Endothelial cell of umbilical vein (primary cell): ENCODE data around the gene RPGRIP1L. TPM values are rescaled to one million over a fixed set of nuclear protein-coding genes. Genes with fewer than 3 reads are reported as not detected.

Experiments
- BruUV-seq: library from RNA; stranded (reverse); fragments of 400-500 nt; replicated peaks from 2 replicates; lab custom pipeline; 2021; lab: Mats Ljungman, UMichigan
- CTCF ChIA-PET: fragments of 300-600, 350-600 bp; sonication (Branson Sonifier 250); formaldehyde crosslinking; loops from one replicate; lab custom pipeline; 2021; ENCODE audit warnings: antibody characterized with exemption, inconsistent platforms; lab: Charles Lee
- POLR2A ChIA-PET: fragments of 300-600, 350-600 bp; sonication (Branson Sonifier 250); formaldehyde crosslinking; loops from one replicate; lab custom pipeline; 2021; ENCODE audit warnings: antibody characterized with exemption, inconsistent platforms; lab: Charles Lee
- DNase-seq: peaks from one replicate; pipeline ENCODE4 v3.0.0-alpha.2; 2011; ENCODE audit warnings: low read depth, low spot score
- FAIRE-seq: peaks from 2 replicates; lab custom pipeline; 2011; peaks lifted over from hg19 to GRCh38; lab: Jason Lieb, UNC
- H2AFZ ChIP-seq: 2 replicates; pipeline ENCODE4 v1.6.0; 2012; ENCODE audit warnings: low read depth, low read length, control low read depth, inconsistent platforms
- H3K27ac ChIP-seq: 2 replicates; pipeline ENCODE4 v1.5.1; 2011; ENCODE audit warnings: low read depth, mild to moderate bottlenecking, control low read depth, low read length, moderate library complexity; ENCODE audit not compliant: insufficient read depth
- H3K27me3 ChIP-seq, 2 experiments: 2 replicates each; pipeline versions ENCODE4 v1.6.0 to v1.6.1; 2011; ENCODE audit warnings: low read length in 2 of 2, mixed read lengths in 1 of 2; ENCODE audit not compliant: control insufficient read depth in 2 of 2, insufficient read depth in 2 of 2
- H3K36me3 ChIP-seq, 2 experiments: 2 replicates in 1 of 2; 3 replicates in 1 of 2; pipeline ENCODE4 v1.5.1; 2011; ENCODE audit warnings: low read length in 2 of 2, mild to moderate bottlenecking in 1 of 2, moderate library complexity in 1 of 2; ENCODE audit not compliant: control insufficient read depth in 2 of 2, insufficient read depth in 2 of 2; ENCODE audit errors: extremely low read depth in 1 of 2
- H3K4me1 ChIP-seq: 3 replicates; pipeline ENCODE4 v1.5.1; 2011; ENCODE audit warnings: mild to moderate bottlenecking, low read length; ENCODE audit not compliant: control insufficient read depth, insufficient read depth; ENCODE audit errors: extremely low read depth
- H3K4me2 ChIP-seq: 2 replicates; pipeline ENCODE4 v1.6.1; 2011; ENCODE audit warnings: low read length, control low read depth, mixed read lengths; ENCODE audit not compliant: insufficient read depth
- H3K4me3 ChIP-seq, 3 experiments: fragments of 200-600 bp in 1 of 3; sonication (generic), shearing (Covaris generic) in 1 of 3; replicated peaks in 1 of 3; 2 replicates each; pipeline ENCODE4 v1.5.1; 2011 to 2016; ENCODE audit warnings: control low read depth in 3 of 3, low read length in 3 of 3, mild to moderate bottlenecking in 2 of 3, inconsistent platforms in 1 of 3, low read depth in 1 of 3, moderate library complexity in 1 of 3; ENCODE audit not compliant: insufficient read depth in 1 of 3
- H3K79me2 ChIP-seq: 2 replicates; pipeline ENCODE4 v1.6.0; 2012; ENCODE audit warnings: low read length, inconsistent platforms; ENCODE audit not compliant: control insufficient read depth, insufficient read depth
- H3K9ac ChIP-seq: replicated peaks from 2 replicates; pipeline ENCODE3; 2011; ENCODE audit warnings: low read length, control low read depth; ENCODE audit not compliant: insufficient read depth; ENCODE audit errors: extremely low read depth
- H3K9me1 ChIP-seq: replicated peaks from 3 replicates; pipeline ENCODE4 v1.6.0; 2011; ENCODE audit warnings: mild to moderate bottlenecking, low read length; ENCODE audit not compliant: control insufficient read depth, insufficient read depth; ENCODE audit errors: extremely low read depth
- H3K9me3 ChIP-seq: replicated peaks from 2 replicates; pipeline ENCODE4 v1.5.1; 2012; ENCODE audit warnings: low read length, inconsistent platforms; ENCODE audit not compliant: control insufficient read depth, insufficient read depth
- H4K20me1 ChIP-seq: replicated peaks from 2 replicates; pipeline ENCODE3; 2011; ENCODE audit warnings: mild to moderate bottlenecking, low read length; ENCODE audit not compliant: control insufficient read depth, insufficient read depth; ENCODE audit errors: extremely low read depth
- CTCF ChIP-seq, 2 donors: IDR thresholded peaks; 1 replicate in 1 of 2; 2 replicates in 1 of 2; pipeline ENCODE4 v1.5.1; 2011; ENCODE audit warnings: low read length in 2 of 2, mild to moderate bottlenecking in 2 of 2, moderate library complexity in 2 of 2, control low read depth in 1 of 2, inconsistent platforms in 1 of 2, low read depth in 1 of 2; ENCODE audit not compliant: insufficient read depth in 1 of 2; ENCODE audit errors: extremely low read depth in 1 of 2
- FOS ChIP-seq: IDR thresholded peaks from 2 replicates; pipeline ENCODE4 v1.6.1; 2011; ENCODE audit warnings: mild to moderate bottlenecking, low read length, moderate library complexity, borderline replicate concordance; ENCODE audit not compliant: insufficient read depth
- GATA2 ChIP-seq: IDR thresholded peaks from 2 replicates; pipeline ENCODE4 v1.7.0; 2011; ENCODE audit warnings: low read depth, mild to moderate bottlenecking, moderate library complexity, mixed read lengths, low read length; ENCODE audit not compliant: insufficient read length, insufficient read depth
- MAX ChIP-seq: IDR thresholded peaks from 2 replicates; pipeline ENCODE4 v1.6.1; 2011; ENCODE audit not compliant: insufficient read depth, insufficient read length
- POLR2A ChIP-seq: IDR thresholded peaks from 2 replicates; pipeline ENCODE4 v1.6.1; 2012; ENCODE audit warnings: low read depth, mild to moderate bottlenecking, control low read depth, low read length
- POLR2AphosphoS5 ChIP-seq: IDR thresholded peaks from 2 replicates; pipeline ENCODE4 v1.6.1; 2012; ENCODE audit warnings: low read depth, mild to moderate bottlenecking, control low read depth, low read length, moderate library complexity; ENCODE audit not compliant: insufficient read depth
- dilution Hi-C: fragments of 300-500 bp; cut with MboI; formaldehyde crosslinking; loops from one replicate; pipeline ENCODE4 v1.15.0; 2019; ENCODE audit warnings: low sequenced_read_pairs; ENCODE audit not compliant: extremely low pct_ligation_motif_present
- intact Hi-C: fragments of 100-400 bp; cut with micrococcal nuclease; formaldehyde crosslinking; loops from one replicate; pipeline ENCODE4 v1.10.0; 2022
- polyA plus RNA-seq, 4 experiments: library from polyadenylated mRNA; depleted of rRNA in 3 of 4; stranded (reverse) in 3 of 4; unstranded in 1 of 4; fragments of >200 nt; gene quantifications; 2 replicates each; pipeline versions ENCODE4 v1.2.1 to v1.2.3, GENCODE V29; 2011 to 2012; ENCODE audit warnings: missing spikeins in 1 of 4
- total RNA-seq: library from RNA; stranded (reverse); gene quantifications from 2 replicates; pipeline ENCODE4 v1.2.3, GENCODE V29; 2021

Gene RPGRIP1L
- total and polyA plus RNA-seq, 2 donors (not counting 3 experiments of a cell fraction or from before 2014, with no cell fraction given), result 3.2 to 13.2 TPM

GRCh38 chr16:53745753-53746266, 42.2 kb upstream of the RPGRIP1L start:
- H3K4me2 ChIP-seq, result no peak overlapping the region
- DNase-seq (no peak), FAIRE-seq (no peak)
- H3K36me3 ChIP-seq, result no peaks in the 10 kb centered on the region
- TF ChIP-seq CTCF (IDR thresholded peaks at IDR 0.05; ENCODE audit: extremely low read depth in 1 of 2, insufficient read depth in 1 of 2, low read depth in 1 of 2, low read length in 2 of 2) (no peak), FOS (no peak), GATA2 (no peak)
- peaks cover 17% of the 10 kb centered on the region for H3K79me2 ChIP-seq
- H3K9ac ChIP-seq, result no peak overlapping the region
- H3K27me3 ChIP-seq, result no peaks in the 10 kb centered on the region
- no peak overlapping the region for H2AFZ ChIP-seq
- no peaks in the 10 kb centered on the region for H3K9me3 ChIP-seq
- no peak overlapping the region for H3K4me3 ChIP-seq
- H3K9me1 ChIP-seq, result no peaks in the 10 kb centered on the region
- ChIA-PET POLR2A (interaction anchor here (0.6 kb wide), 1 partner anchor 646 kb away, joined by 4 read pairs; no protein-coding TSS in a partner anchor), CTCF (interaction anchor here (1.3 kb wide), 1 partner anchor 196 kb away, joined by 3 read pairs; no protein-coding TSS in a partner anchor)
- BruUV-seq, result no TSS peak
- no peaks in the 10 kb centered on the region for H4K20me1 ChIP-seq
- H3K27ac ChIP-seq, result no peak overlapping the region
- dilution Hi-C loops (no loop called here), intact Hi-C loops (no loop called here)
- peaks cover 9% of the 10 kb centered on the region for H3K4me1 ChIP-seq

- Histone ChIP-seq H3K4me2 (no peak overlapping the region), H3K27me3 (no peaks in the 10 kb centered on the region), H2AFZ (no peak overlapping the region), H3K9ac (no peak overlapping the region), H3K9me1 (no peaks in the 10 kb centered on the region), H4K20me1 (no peaks in the 10 kb centered on the region), H3K9me3 (no peaks in the 10 kb centered on the region), H3K4me1 (peaks cover 11% of the 10 kb centered on the region), H3K79me2 (peaks cover 17% of the 10 kb centered on the region), H3K4me3 (no peak overlapping the region), H3K27ac (no peak overlapping the region), H3K36me3 (no peaks in the 10 kb centered on the region)
- dilution Hi-C loops, result no loop called here
- CTCF ChIA-PET, result interaction anchor here (1.0 to 2.4 kb wide), 2 partner anchors 18 to 1512 kb away, joined by 3 to 11 read pairs; no protein-coding TSS in a partner anchor
- no peak for TF ChIP-seq MAX
- TF ChIP-seq POLR2A, result no peak
- TF ChIP-seq POLR2AphosphoS5, result no peak
- no peak for TF ChIP-seq FOS
- POLR2A ChIA-PET, result no interaction called here
- intact Hi-C loops, result no loop called here
- BruUV-seq, result no TSS peak
- DNase-seq (no peak), FAIRE-seq (no peak)
Measured at GRCh38 chr16:53745086-53745485, 41.4 kb upstream of the RPGRIP1L start.
